GM12873 (cell line): Measurements from ENCODE around the gene BRD2.

Experiments used
- TF ChIP-seq, protein P1 (sequence below): IDR thresholded peaks from 2 replicates; pipeline ENCODE4 v1.5.1; 2012; ENCODE audit warnings: low read depth, mild to moderate bottlenecking, moderate library complexity, low read length, control low read depth; ENCODE audit not compliant: insufficient read depth; ENCODE audit errors: missing control alignments

BRD2 gene

GRCh38 chr6:32995448-32995847 lies 27.1 kb downstream of the BRD2 start:
- TF ChIP-seq, protein P1, sequence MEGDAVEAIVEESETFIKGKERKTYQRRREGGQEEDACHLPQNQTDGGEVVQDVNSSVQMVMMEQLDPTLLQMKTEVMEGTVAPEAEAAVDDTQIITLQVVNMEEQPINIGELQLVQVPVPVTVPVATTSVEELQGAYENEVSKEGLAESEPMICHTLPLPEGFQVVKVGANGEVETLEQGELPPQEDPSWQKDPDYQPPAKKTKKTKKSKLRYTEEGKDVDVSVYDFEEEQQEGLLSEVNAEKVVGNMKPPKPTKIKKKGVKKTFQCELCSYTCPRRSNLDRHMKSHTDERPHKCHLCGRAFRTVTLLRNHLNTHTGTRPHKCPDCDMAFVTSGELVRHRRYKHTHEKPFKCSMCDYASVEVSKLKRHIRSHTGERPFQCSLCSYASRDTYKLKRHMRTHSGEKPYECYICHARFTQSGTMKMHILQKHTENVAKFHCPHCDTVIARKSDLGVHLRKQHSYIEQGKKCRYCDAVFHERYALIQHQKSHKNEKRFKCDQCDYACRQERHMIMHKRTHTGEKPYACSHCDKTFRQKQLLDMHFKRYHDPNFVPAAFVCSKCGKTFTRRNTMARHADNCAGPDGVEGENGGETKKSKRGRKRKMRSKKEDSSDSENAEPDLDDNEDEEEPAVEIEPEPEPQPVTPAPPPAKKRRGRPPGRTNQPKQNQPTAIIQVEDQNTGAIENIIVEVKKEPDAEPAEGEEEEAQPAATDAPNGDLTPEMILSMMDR = no peak

DNA sequence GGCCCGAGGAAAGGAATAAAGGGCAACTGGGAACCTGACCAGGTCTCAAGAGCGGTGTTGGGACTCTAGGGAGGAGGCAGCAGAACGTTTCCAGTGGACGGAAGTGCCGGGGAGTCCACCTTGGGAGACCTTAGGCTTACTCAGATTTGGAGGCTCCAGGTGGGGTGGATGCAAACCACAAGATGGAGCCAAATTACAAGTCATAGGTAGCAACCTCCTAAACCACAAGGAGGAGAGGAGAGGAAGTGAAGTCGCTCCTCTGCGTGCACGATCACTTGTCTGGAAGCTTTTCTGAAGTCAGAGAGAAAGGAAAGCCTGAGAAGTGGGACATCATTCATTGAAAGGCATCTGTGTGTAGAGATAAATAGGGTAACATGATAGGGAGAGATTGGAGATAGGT lies 31.7 kb downstream of the BRD2 start:
- TF ChIP-seq, protein P1 = peak; percentile 72

DNA sequence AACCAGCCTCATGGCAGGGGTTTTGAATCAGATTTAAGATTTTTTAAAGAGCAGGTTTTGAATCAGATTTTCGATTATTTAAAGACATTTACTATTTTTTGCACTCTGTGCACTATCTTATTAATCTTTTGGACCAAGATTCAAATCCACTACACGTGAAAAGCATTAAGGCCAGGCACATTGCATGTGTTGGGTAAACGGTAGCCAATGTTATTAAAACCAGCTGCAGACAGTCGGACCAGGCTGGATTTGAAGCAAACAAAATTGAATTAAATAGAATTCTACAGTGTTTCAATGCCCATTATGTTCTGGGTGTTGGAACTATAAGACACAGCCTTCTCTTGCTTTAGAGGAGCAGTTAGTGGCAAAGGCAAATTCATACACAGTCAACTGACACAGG lies 33.3 kb downstream of the BRD2 start:
- TF ChIP-seq, protein P1 = no peak

DNA sequence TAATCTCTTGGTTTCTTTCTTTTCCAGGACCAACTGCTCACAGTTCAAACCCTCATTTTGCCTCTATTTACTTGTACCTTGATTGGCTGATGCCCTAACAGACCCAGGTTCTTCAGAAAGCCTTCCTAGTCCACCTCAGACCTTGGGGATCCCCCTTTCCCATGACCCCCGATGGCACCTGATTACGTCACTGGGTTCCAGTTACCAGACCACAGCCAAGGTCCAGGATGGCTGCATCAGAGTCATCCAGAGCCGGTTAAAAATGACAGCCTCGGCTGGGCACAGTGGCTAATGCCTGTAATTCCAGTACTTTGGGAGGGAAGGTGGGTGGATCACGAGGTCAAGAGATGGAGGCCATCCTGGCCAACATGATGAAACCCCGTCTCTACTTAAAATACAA lies 36.5 kb downstream of the BRD2 start:
- TF ChIP-seq, protein P1 = no peak

GRCh38 chr6:33007831-33008400 lies 39.5 kb downstream of the BRD2 start:
- TF ChIP-seq, protein P1 = no peak

- TF ChIP-seq, protein P1 = no peak
Measured at GRCh38 chr6:33008944-33009861, 40.8 kb downstream of the BRD2 start, which contains the start of gene HLA-DOA. TSS of gene HLA-DOA (minus strand) at chr6:33009591.

GRCh38 chr6:33010356-33010755 lies 42.0 kb downstream of the BRD2 start:
- TF ChIP-seq, protein P1 = no peak
